ENCODE results near the gene RER1. TPM values are rescaled to one million over a fixed set of nuclear protein-coding genes. Genes with fewer than 3 reads are reported as not detected.

RER1 gene
- total RNA-seq, 2 experiments from 2014 or later: 120 to 131 TPM

- peaks cover 36% of the 10 kb centered on the region for H3K4me1 Mint-ChIP-seq (ENCODE audit: low read depth)
- DNase-seq (peak; percentile 91), ATAC-seq (peak; percentile 31)
- TF ChIP-seq, protein P1, sequence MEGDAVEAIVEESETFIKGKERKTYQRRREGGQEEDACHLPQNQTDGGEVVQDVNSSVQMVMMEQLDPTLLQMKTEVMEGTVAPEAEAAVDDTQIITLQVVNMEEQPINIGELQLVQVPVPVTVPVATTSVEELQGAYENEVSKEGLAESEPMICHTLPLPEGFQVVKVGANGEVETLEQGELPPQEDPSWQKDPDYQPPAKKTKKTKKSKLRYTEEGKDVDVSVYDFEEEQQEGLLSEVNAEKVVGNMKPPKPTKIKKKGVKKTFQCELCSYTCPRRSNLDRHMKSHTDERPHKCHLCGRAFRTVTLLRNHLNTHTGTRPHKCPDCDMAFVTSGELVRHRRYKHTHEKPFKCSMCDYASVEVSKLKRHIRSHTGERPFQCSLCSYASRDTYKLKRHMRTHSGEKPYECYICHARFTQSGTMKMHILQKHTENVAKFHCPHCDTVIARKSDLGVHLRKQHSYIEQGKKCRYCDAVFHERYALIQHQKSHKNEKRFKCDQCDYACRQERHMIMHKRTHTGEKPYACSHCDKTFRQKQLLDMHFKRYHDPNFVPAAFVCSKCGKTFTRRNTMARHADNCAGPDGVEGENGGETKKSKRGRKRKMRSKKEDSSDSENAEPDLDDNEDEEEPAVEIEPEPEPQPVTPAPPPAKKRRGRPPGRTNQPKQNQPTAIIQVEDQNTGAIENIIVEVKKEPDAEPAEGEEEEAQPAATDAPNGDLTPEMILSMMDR (IDR thresholded peaks at IDR 0.05): peak; percentile 90
- intact Hi-C loops (cut with micrococcal nuclease): loop anchor here (2.0 to 5.0 kb wide), 2 partner anchors 110 to 133 kb away; no protein-coding TSS in a partner anchor
- peaks cover 9% of the 10 kb centered on the region for H3K36me3 Mint-ChIP-seq (ENCODE audit: low read depth)
- H3K4me3 Mint-ChIP-seq: peak overlapping the region; percentile 73
- no peaks in the 10 kb centered on the region for H3K9me3 Mint-ChIP-seq
- no peaks in the 10 kb centered on the region for H3K27me3 Mint-ChIP-seq
- peak overlapping the region; percentile 70 for H3K27ac Mint-ChIP-seq
- POLR2A ChIA-PET: interaction anchor here (1.7 kb wide), 1 partner anchor 133 kb away, joined by 5 read pairs; no protein-coding TSS in a partner anchor
- CTCF ChIA-PET: interaction anchor here (0.6 to 3.0 kb wide), 12 partner anchors 9 to 378 kb away, joined by 3 to 25 read pairs (median 4); no protein-coding TSS in a partner anchor
Measured at GRCh38 chr1:2414297-2414958, 22.8 kb downstream of the RER1 start.

GRCh38 chr1:2415337-2415736 is 23.7 kb downstream of the RER1 start:
- peak; percentile 19 for DNase-seq
- no peak for ATAC-seq
- POLR2A ChIA-PET: interaction anchor here (0.6 to 1.7 kb wide), 6 partner anchors 8 to 170 kb away, joined by 3 to 6 read pairs (median 4); no protein-coding TSS in a partner anchor
- Mint-ChIP-seq H3K36me3 (ENCODE audit: low read depth) (peaks cover 8% of the 10 kb centered on the region), H3K9me3 (no peaks in the 10 kb centered on the region), H3K4me3 (peak overlapping the region; percentile 73), H3K27ac (peak overlapping the region; percentile 70), H3K4me1 (ENCODE audit: low read depth) (peaks cover 36% of the 10 kb centered on the region), H3K27me3 (no peaks in the 10 kb centered on the region)
- TF ChIP-seq, protein P1 (IDR thresholded peaks at IDR 0.05): no peak
- CTCF ChIA-PET: interaction anchor here (0.8 to 3.0 kb wide), 8 partner anchors 9 to 169 kb away, joined by 3 to 25 read pairs (median 8); partner anchors contain the start of gene PANK4
- intact Hi-C loops (cut with micrococcal nuclease): loop anchor here (2.0 kb wide), 1 partner anchor 109 kb away; no protein-coding TSS in a partner anchor

DNA sequence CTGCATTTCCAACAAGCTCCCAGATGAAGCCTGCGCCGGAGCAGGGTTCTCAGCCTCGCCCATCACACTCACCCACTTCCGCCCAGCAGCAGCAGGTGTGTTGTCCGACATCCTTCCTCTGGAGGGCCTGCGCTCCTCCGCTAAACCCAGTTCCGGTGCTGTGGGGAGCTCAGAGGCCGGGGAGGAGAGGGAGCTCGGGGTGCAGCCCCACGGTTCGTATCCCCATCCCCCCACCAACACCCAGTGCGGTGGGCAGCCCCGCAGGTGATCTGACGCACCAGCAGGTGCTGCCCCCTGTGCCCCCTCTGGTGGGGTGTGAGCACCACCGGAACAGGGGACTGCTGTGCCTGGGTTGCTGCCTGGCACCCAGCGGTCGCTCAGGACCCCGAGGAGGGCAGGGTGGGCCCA is 24.2 kb downstream of the RER1 start:
- Mint-ChIP-seq H3K9me3 (no peaks in the 10 kb centered on the region), H3K27me3 (no peaks in the 10 kb centered on the region), H3K4me3 (peak overlapping the region; percentile 73), H3K36me3 (ENCODE audit: low read depth) (peaks cover 4% of the 10 kb centered on the region), H3K4me1 (ENCODE audit: low read depth) (peaks cover 32% of the 10 kb centered on the region), H3K27ac (peak overlapping the region; percentile 70)
- DNase-seq (peak; percentile 72), ATAC-seq (peak; percentile 19)
- ChIA-PET CTCF (interaction anchor here (0.9 to 3.0 kb wide), 9 partner anchors 8 to 221 kb away, joined by 3 to 25 read pairs (median 6); partner anchors contain the start of genes FAAP20 and PANK4), POLR2A (interaction anchor here (0.6 to 1.7 kb wide), 8 partner anchors 8 to 169 kb away, joined by 3 to 6 read pairs (median 3); partner anchors contain the start of gene TNFRSF14)
- TF ChIP-seq, protein P1 (IDR thresholded peaks at IDR 0.05): no peak
- intact Hi-C loops (cut with micrococcal nuclease): loop anchor here (2.0 kb wide), 1 partner anchor 109 kb away; no protein-coding TSS in a partner anchor

- no peak for ATAC-seq
- Mint-ChIP-seq H3K4me1 (ENCODE audit: low read depth) (peaks cover 29% of the 10 kb centered on the region), H3K9me3 (no peaks in the 10 kb centered on the region), H3K4me3 (peak overlapping the region; percentile 73), H3K27ac (peak overlapping the region; percentile 47), H3K27me3 (no peaks in the 10 kb centered on the region), H3K36me3 (ENCODE audit: low read depth) (peaks cover 2% of the 10 kb centered on the region)
- TF ChIP-seq, protein P1 (IDR thresholded peaks at IDR 0.05): no peak
- ChIA-PET CTCF (interaction anchor here (0.9 to 3.0 kb wide), 8 partner anchors 8 to 222 kb away, joined by 3 to 25 read pairs (median 8); partner anchors contain the start of genes FAAP20 and PANK4), POLR2A (interaction anchor here (0.9 to 1.7 kb wide), 7 partner anchors 10 to 169 kb away, joined by 3 to 6 read pairs (median 3); partner anchors contain the start of gene TNFRSF14)
- intact Hi-C loops (cut with micrococcal nuclease): no loop called here
- peak; percentile 57 for DNase-seq
Measured at GRCh38 chr1:2416403-2416802, 24.8 kb downstream of the RER1 start.

All from activated CD8-positive, alpha-beta T cell treated with anti-CD3 and anti-CD28 coated beads for 36 hours (primary cell).